GM19372 (cell line): ENCODE results near the gene CHPF.

Source experiments
- ATAC-seq: cut with Tn5 transposase; IDR thresholded peaks from one replicate; pipeline ENCODE4 v1.9.1; 2021; ENCODE audit warnings: mild to moderate bottlenecking, low read depth, moderate library complexity; ENCODE audit not compliant: unreplicated experiment

The CHPF gene

GRCh38 chr2:219552382-219553167, 9.0 kb upstream of the CHPF start:
- peak; percentile 96 for ATAC-seq

GRCh38 chr2:219551441-219552381, 8.1 kb upstream of the CHPF start:
- peak; percentile 2 for ATAC-seq

GRCh38 chr2:219549619-219550018, 6.0 kb upstream of the CHPF start:
- no peak for ATAC-seq

GRCh38 chr2:219548990-219549389, 5.4 kb upstream of the CHPF start:
- no peak for ATAC-seq

- no peak for ATAC-seq
These were observed 4.0 kb upstream of the CHPF start for GRCh38 chr2:219547621-219548020.

- ATAC-seq, result no peak
These were observed 2.3 kb upstream of the CHPF start for GRCh38 chr2:219545943-219546352.

GRCh38 chr2:219545295-219545942, 1.8 kb upstream of the CHPF start:
- ATAC-seq, result no peak

- ATAC-seq, result no peak
These were observed 958 bp upstream of the CHPF start for GRCh38 chr2:219544567-219544966.

- peak; percentile 31 for ATAC-seq
These were observed 546 bp downstream of the CHPF start for GRCh38 chr2:219542931-219543595.

- peak; percentile 40 for ATAC-seq
These were observed 1.9 kb downstream of the CHPF start for GRCh38 chr2:219541611-219542180.

GRCh38 chr2:219540784-219541504, 2.7 kb downstream of the CHPF start:
- ATAC-seq, result no peak

- ATAC-seq, result no peak
These were observed 3.5 kb downstream of the CHPF start for GRCh38 chr2:219539926-219540678.

GRCh38 chr2:219538956-219539788, 4.4 kb downstream of the CHPF start:
- no peak for ATAC-seq

- no peak for ATAC-seq
These were observed 5.1 kb downstream of the CHPF start for GRCh38 chr2:219538504-219538951.

- ATAC-seq, result no peak
These were observed 5.7 kb downstream of the CHPF start for GRCh38 chr2:219537657-219538488.

- no peak for ATAC-seq
These were observed 6.6 kb downstream of the CHPF start for GRCh38 chr2:219536967-219537366.

- no peak for ATAC-seq
These were observed 7.2 kb downstream of the CHPF start for GRCh38 chr2:219536425-219536824.
